ENCODE measurements around the gene TSG101. TPM values are rescaled to one million over a fixed set of nuclear protein-coding genes. Genes with fewer than 3 reads are reported as not detected.

The TSG101 gene
- total RNA-seq, 2 donors from 2014 or later: 56.3 to 67.4 TPM

GRCh38 chr11:18495271-18495670 lies 31.5 kb downstream of the TSG101 start:
- H3K4me3 ChIP-seq (ENCODE audit: low read length): no peak overlapping the region
- H3K9me3 ChIP-seq (ENCODE audit: control insufficient read depth, low read length): no peaks in the 10 kb centered on the region
- DNase-seq: no peak
- H3K27me3 ChIP-seq (ENCODE audit: control insufficient read depth, insufficient read depth, low read length, poor library complexity, severe bottlenecking): no peaks in the 10 kb centered on the region
- H3K27ac ChIP-seq (ENCODE audit: low read depth, low read length): no peak overlapping the region
- no peak for TF ChIP-seq CTCF (conservative IDR thresholded peaks at IDR 0.05)
- peaks cover 75% of the 10 kb centered on the region for H3K36me3 ChIP-seq (ENCODE audit: control insufficient read depth, insufficient read depth, low read length)
- no peaks in the 10 kb centered on the region for H3K4me1 ChIP-seq (ENCODE audit: control insufficient read depth, insufficient read depth, low read length)
- H3K9ac ChIP-seq (ENCODE audit: extremely low read depth, low read length, poor library complexity, severe bottlenecking): no peak overlapping the region
- Mint-ChIP-seq H3K9me3 (no peaks in the 10 kb centered on the region), H3K27ac (no peak overlapping the region), H3K4me3 (no peak overlapping the region), H3K4me1 (no peaks in the 10 kb centered on the region), H3K27me3 (ENCODE audit: insufficient read depth) (no peaks in the 10 kb centered on the region), H3K36me3 (ENCODE audit: low read depth) (peaks cover 49% of the 10 kb centered on the region)

GRCh38 chr11:18493310-18493709 lies 33.4 kb downstream of the TSG101 start:
- no peak for TF ChIP-seq CTCF (conservative IDR thresholded peaks at IDR 0.05)
- H3K36me3 ChIP-seq (ENCODE audit: control insufficient read depth, insufficient read depth, low read length): peaks cover 73% of the 10 kb centered on the region
- no peak overlapping the region for H3K4me3 ChIP-seq (ENCODE audit: low read length)
- no peaks in the 10 kb centered on the region for H3K9me3 ChIP-seq (ENCODE audit: control insufficient read depth, low read length)
- H3K4me1 Mint-ChIP-seq: no peaks in the 10 kb centered on the region
- no peak overlapping the region for H3K4me3 Mint-ChIP-seq
- peaks cover 54% of the 10 kb centered on the region for H3K36me3 Mint-ChIP-seq (ENCODE audit: low read depth)
- H3K9ac ChIP-seq (ENCODE audit: extremely low read depth, low read length, poor library complexity, severe bottlenecking): no peak overlapping the region
- H3K27ac Mint-ChIP-seq: no peak overlapping the region
- no peak overlapping the region for H3K27ac ChIP-seq (ENCODE audit: low read depth, low read length)
- H3K27me3 ChIP-seq (ENCODE audit: control insufficient read depth, insufficient read depth, low read length, poor library complexity, severe bottlenecking): no peaks in the 10 kb centered on the region
- H3K27me3 Mint-ChIP-seq (ENCODE audit: insufficient read depth): no peaks in the 10 kb centered on the region
- H3K4me1 ChIP-seq (ENCODE audit: control insufficient read depth, insufficient read depth, low read length): no peaks in the 10 kb centered on the region
- DNase-seq: no peak
- 87 to 89% methylated on average over 3 to 4 of the region's 4 CpGs for WGBS, 2 experiments (ENCODE audit: insufficient coverage in 1 of 2, insufficient read length in 1 of 2)
- H3K9me3 Mint-ChIP-seq: no peaks in the 10 kb centered on the region

- Histone ChIP-seq H3K27me3 (ENCODE audit: control insufficient read depth, insufficient read depth, low read length, poor library complexity, severe bottlenecking) (no peaks in the 10 kb centered on the region), H3K9me3 (ENCODE audit: control insufficient read depth, low read length) (no peaks in the 10 kb centered on the region), H3K9ac (ENCODE audit: extremely low read depth, low read length, poor library complexity, severe bottlenecking) (no peak overlapping the region), H3K36me3 (ENCODE audit: control insufficient read depth, insufficient read depth, low read length) (peaks cover 70% of the 10 kb centered on the region), H3K4me3 (ENCODE audit: low read length) (no peak overlapping the region), H3K27ac (ENCODE audit: low read depth, low read length) (no peak overlapping the region), H3K4me1 (ENCODE audit: control insufficient read depth, insufficient read depth, low read length) (no peaks in the 10 kb centered on the region)
- no peak for DNase-seq
- no peaks in the 10 kb centered on the region for H3K4me1 Mint-ChIP-seq
- TF ChIP-seq CTCF (conservative IDR thresholded peaks at IDR 0.05): no peak
- no peak overlapping the region for H3K27ac Mint-ChIP-seq
- no peaks in the 10 kb centered on the region for H3K9me3 Mint-ChIP-seq
- H3K27me3 Mint-ChIP-seq (ENCODE audit: insufficient read depth): no peaks in the 10 kb centered on the region
- peaks cover 56% of the 10 kb centered on the region for H3K36me3 Mint-ChIP-seq (ENCODE audit: low read depth)
- no peak overlapping the region for H3K4me3 Mint-ChIP-seq
Observed at GRCh38 chr11:18492888-18493287, 33.9 kb downstream of the TSG101 start.

All from endodermal cell (in vitro differentiated cells).